ENCODE results near the gene EFCAB6.

Gene EFCAB6

GRCh38 chr22:43620197-43620596, 191.9 kb downstream of the EFCAB6 start:
- H3K4me3 Mint-ChIP-seq, result no peak overlapping the region
- H3K27ac Mint-ChIP-seq, result no peak overlapping the region
- H3K27me3 Mint-ChIP-seq, result peaks cover 2% of the 10 kb centered on the region
- intact Hi-C loops (cut with micrococcal nuclease), result no loop called here
- H3K9me3 Mint-ChIP-seq, result peaks cover 9% of the 10 kb centered on the region
- H3K4me1 Mint-ChIP-seq (ENCODE audit: low read depth), result no peaks in the 10 kb centered on the region
- H3K36me3 Mint-ChIP-seq (ENCODE audit: low read depth), result no peaks in the 10 kb centered on the region

- no peak overlapping the region for H3K4me3 Mint-ChIP-seq
- intact Hi-C loops (cut with micrococcal nuclease), result no loop called here
These were observed 193.6 kb downstream of the EFCAB6 start for GRCh38 chr22:43618517-43618916.

GRCh38 chr22:43616645-43617044, 195.5 kb downstream of the EFCAB6 start:
- Mint-ChIP-seq H3K27ac (no peak overlapping the region), H3K9me3 (peaks cover 9% of the 10 kb centered on the region), H3K36me3 (ENCODE audit: low read depth) (no peaks in the 10 kb centered on the region), H3K27me3 (peaks cover 2% of the 10 kb centered on the region), H3K4me1 (ENCODE audit: low read depth) (no peaks in the 10 kb centered on the region), H3K4me3 (no peak overlapping the region)
- intact Hi-C loops (cut with micrococcal nuclease), result no loop called here

More at GRCh38 chr22:43618517-43618916, 193.6 kb downstream of the EFCAB6 start:
- Mint-ChIP-seq H3K4me1 (ENCODE audit: low read depth) (no peaks in the 10 kb centered on the region), H3K27me3 (peaks cover 2% of the 10 kb centered on the region), H3K36me3 (ENCODE audit: low read depth) (no peaks in the 10 kb centered on the region), H3K27ac (no peak overlapping the region), H3K9me3 (peaks cover 9% of the 10 kb centered on the region)

GRCh38 chr22:43600265-43600664, 211.8 kb downstream of the EFCAB6 start:
- no peak overlapping the region for H3K27ac Mint-ChIP-seq
- H3K9me3 Mint-ChIP-seq, result no peaks in the 10 kb centered on the region
- intact Hi-C loops (cut with micrococcal nuclease), result no loop called here
- H3K27me3 Mint-ChIP-seq, result no peaks in the 10 kb centered on the region
- H3K4me3 Mint-ChIP-seq, result no peak overlapping the region
- no peaks in the 10 kb centered on the region for H3K4me1 Mint-ChIP-seq (ENCODE audit: low read depth)
- no peaks in the 10 kb centered on the region for H3K36me3 Mint-ChIP-seq (ENCODE audit: low read depth)

- no peaks in the 10 kb centered on the region for H3K36me3 Mint-ChIP-seq (ENCODE audit: low read depth)
- peaks cover 4% of the 10 kb centered on the region for H3K27me3 Mint-ChIP-seq
- H3K4me3 Mint-ChIP-seq, result no peak overlapping the region
- no peak overlapping the region for H3K27ac Mint-ChIP-seq
- H3K9me3 Mint-ChIP-seq, result peaks cover 24% of the 10 kb centered on the region
- intact Hi-C loops (cut with micrococcal nuclease), result no loop called here
- H3K4me1 Mint-ChIP-seq (ENCODE audit: low read depth), result no peaks in the 10 kb centered on the region
These were observed 219.6 kb downstream of the EFCAB6 start for GRCh38 chr22:43592476-43592875.

GRCh38 chr22:43591380-43591779, 220.7 kb downstream of the EFCAB6 start:
- Mint-ChIP-seq H3K9me3 (peaks cover 29% of the 10 kb centered on the region), H3K27ac (no peak overlapping the region), H3K27me3 (peaks cover 4% of the 10 kb centered on the region), H3K36me3 (ENCODE audit: low read depth) (no peaks in the 10 kb centered on the region), H3K4me3 (no peak overlapping the region), H3K4me1 (ENCODE audit: low read depth) (no peaks in the 10 kb centered on the region)
- intact Hi-C loops (cut with micrococcal nuclease), result no loop called here

- no peaks in the 10 kb centered on the region for H3K36me3 Mint-ChIP-seq (ENCODE audit: low read depth)
- H3K27me3 Mint-ChIP-seq, result peaks cover 2% of the 10 kb centered on the region
- no peak overlapping the region for H3K27ac Mint-ChIP-seq
- H3K4me3 Mint-ChIP-seq, result no peak overlapping the region
- peaks cover 28% of the 10 kb centered on the region for H3K9me3 Mint-ChIP-seq
- no peaks in the 10 kb centered on the region for H3K4me1 Mint-ChIP-seq (ENCODE audit: low read depth)
- intact Hi-C loops (cut with micrococcal nuclease), result no loop called here
These were observed 224.5 kb downstream of the EFCAB6 start for GRCh38 chr22:43587574-43587973.

GRCh38 chr22:43583501-43583900, 228.6 kb downstream of the EFCAB6 start:
- Mint-ChIP-seq H3K4me3 (no peak overlapping the region), H3K36me3 (ENCODE audit: low read depth) (no peaks in the 10 kb centered on the region), H3K27ac (no peak overlapping the region), H3K4me1 (ENCODE audit: low read depth) (no peaks in the 10 kb centered on the region), H3K9me3 (peaks cover 32% of the 10 kb centered on the region), H3K27me3 (no peaks in the 10 kb centered on the region)
- intact Hi-C loops (cut with micrococcal nuclease), result no loop called here

GRCh38 chr22:43582394-43582793, 229.7 kb downstream of the EFCAB6 start:
- H3K27ac Mint-ChIP-seq, result no peak overlapping the region
- no peaks in the 10 kb centered on the region for H3K36me3 Mint-ChIP-seq (ENCODE audit: low read depth)
- no peaks in the 10 kb centered on the region for H3K4me1 Mint-ChIP-seq (ENCODE audit: low read depth)
- no peaks in the 10 kb centered on the region for H3K27me3 Mint-ChIP-seq
- intact Hi-C loops (cut with micrococcal nuclease), result no loop called here
- no peak overlapping the region for H3K4me3 Mint-ChIP-seq
- peaks cover 23% of the 10 kb centered on the region for H3K9me3 Mint-ChIP-seq

- intact Hi-C loops (cut with micrococcal nuclease), result no loop called here
- peaks cover 4% of the 10 kb centered on the region for H3K27me3 Mint-ChIP-seq
- H3K36me3 Mint-ChIP-seq (ENCODE audit: low read depth), result no peaks in the 10 kb centered on the region
- H3K4me3 Mint-ChIP-seq, result no peak overlapping the region
- peaks cover 20% of the 10 kb centered on the region for H3K9me3 Mint-ChIP-seq
- no peak overlapping the region for H3K27ac Mint-ChIP-seq
- no peaks in the 10 kb centered on the region for H3K4me1 Mint-ChIP-seq (ENCODE audit: low read depth)
These were observed 231.8 kb downstream of the EFCAB6 start for GRCh38 chr22:43580271-43580750.

GRCh38 chr22:43574738-43575137, 237.4 kb downstream of the EFCAB6 start:
- no peak overlapping the region for H3K4me3 Mint-ChIP-seq
- peaks cover 4% of the 10 kb centered on the region for H3K27me3 Mint-ChIP-seq
- H3K9me3 Mint-ChIP-seq, result no peaks in the 10 kb centered on the region
- no peaks in the 10 kb centered on the region for H3K4me1 Mint-ChIP-seq (ENCODE audit: low read depth)
- H3K36me3 Mint-ChIP-seq (ENCODE audit: low read depth), result no peaks in the 10 kb centered on the region
- intact Hi-C loops (cut with micrococcal nuclease), result no loop called here
- no peak overlapping the region for H3K27ac Mint-ChIP-seq

- peaks cover 4% of the 10 kb centered on the region for H3K27me3 Mint-ChIP-seq
- no peaks in the 10 kb centered on the region for H3K36me3 Mint-ChIP-seq (ENCODE audit: low read depth)
- H3K4me3 Mint-ChIP-seq, result no peak overlapping the region
- intact Hi-C loops (cut with micrococcal nuclease), result no loop called here
- H3K4me1 Mint-ChIP-seq (ENCODE audit: low read depth), result no peaks in the 10 kb centered on the region
- H3K27ac Mint-ChIP-seq, result no peak overlapping the region
- H3K9me3 Mint-ChIP-seq, result no peaks in the 10 kb centered on the region
These were observed 239.4 kb downstream of the EFCAB6 start for GRCh38 chr22:43572710-43573109.

GRCh38 chr22:43571181-43571580, 240.9 kb downstream of the EFCAB6 start:
- Mint-ChIP-seq H3K27ac (no peak overlapping the region), H3K27me3 (peaks cover 4% of the 10 kb centered on the region)

GRCh38 chr22:43570531-43571165, 241.5 kb downstream of the EFCAB6 start:
- Mint-ChIP-seq H3K27ac (no peak overlapping the region), H3K36me3 (ENCODE audit: low read depth) (no peaks in the 10 kb centered on the region), H3K27me3 (peaks cover 4% of the 10 kb centered on the region), H3K4me3 (no peak overlapping the region), H3K9me3 (no peaks in the 10 kb centered on the region), H3K4me1 (ENCODE audit: low read depth) (no peaks in the 10 kb centered on the region)
- intact Hi-C loops (cut with micrococcal nuclease), result no loop called here

More at GRCh38 chr22:43571181-43571580, 240.9 kb downstream of the EFCAB6 start:
- Mint-ChIP-seq H3K9me3 (no peaks in the 10 kb centered on the region), H3K36me3 (ENCODE audit: low read depth) (no peaks in the 10 kb centered on the region), H3K4me3 (no peak overlapping the region), H3K4me1 (ENCODE audit: low read depth) (no peaks in the 10 kb centered on the region)
- intact Hi-C loops (cut with micrococcal nuclease), result no loop called here

GRCh38 chr22:43569111-43569510, 243.0 kb downstream of the EFCAB6 start:
- Mint-ChIP-seq H3K4me1 (ENCODE audit: low read depth) (no peaks in the 10 kb centered on the region), H3K9me3 (no peaks in the 10 kb centered on the region)
- intact Hi-C loops (cut with micrococcal nuclease), result no loop called here

More at GRCh38 chr22:43569111-43569510, 243.0 kb downstream of the EFCAB6 start:
- no peak overlapping the region for H3K27ac Mint-ChIP-seq
- H3K4me3 Mint-ChIP-seq, result no peak overlapping the region
- no peaks in the 10 kb centered on the region for H3K36me3 Mint-ChIP-seq (ENCODE audit: low read depth)
- peaks cover 4% of the 10 kb centered on the region for H3K27me3 Mint-ChIP-seq
